Erythroblast (primary cell): ENCODE results near the gene STARD5.

Experiments used
- GATA1 ChIP-seq: IDR thresholded peaks from 2 replicates; pipeline ENCODE4 v1.6.1; 2011; ENCODE audit warnings: low read depth, mild to moderate bottlenecking, control low read depth, low read length, moderate library complexity
- POLR2A ChIP-seq: IDR thresholded peaks from 2 replicates; pipeline ENCODE4 v1.6.1; 2011; ENCODE audit warnings: mild to moderate bottlenecking, low read length

GRCh38 chr15:81289910-81290309 is 34.0 kb downstream of the STARD5 start:
- TF ChIP-seq POLR2A (no peak), GATA1 (no peak)
